Osteoblast (primary cell): ENCODE measurements around the gene FXYD6. TPM values are rescaled to one million over a fixed set of nuclear protein-coding genes. Genes with fewer than 3 reads are reported as not detected.

Experiments used
- DNase-seq: peaks from one replicate; pipeline ENCODE4 v3.0.0; 2011; ENCODE audit warnings: low spot score, mixed read lengths; ENCODE audit not compliant: insufficient read length; ENCODE audit errors: missing footprints
- H2AFZ ChIP-seq: 2 replicates; pipeline ENCODE4 v1.6.0; 2011; ENCODE audit warnings: mild to moderate bottlenecking, low read length
- H3K27ac ChIP-seq: 2 replicates; pipeline ENCODE4 v1.5.1; 2011; ENCODE audit warnings: mild to moderate bottlenecking, low read depth, low read length, moderate library complexity
- H3K27me3 ChIP-seq: 2 replicates; pipeline ENCODE4 v1.6.0; 2012; ENCODE audit warnings: mild to moderate bottlenecking, control low read depth, inconsistent platforms, low read length, moderate library complexity; ENCODE audit not compliant: insufficient read depth
- H3K36me3 ChIP-seq: 2 replicates; pipeline ENCODE4 v1.5.1; 2011; ENCODE audit warnings: mild to moderate bottlenecking, low read length, control low read depth, moderate library complexity; ENCODE audit not compliant: insufficient read depth
- H3K4me1 ChIP-seq: 2 replicates; pipeline ENCODE4 v1.5.1; 2011; ENCODE audit warnings: mild to moderate bottlenecking, low read length, control low read depth, moderate library complexity; ENCODE audit not compliant: insufficient read depth
- H3K4me2 ChIP-seq: 2 replicates; pipeline ENCODE4 v1.6.0; 2011; ENCODE audit warnings: mild to moderate bottlenecking, low read length; ENCODE audit not compliant: insufficient read depth
- H3K4me3 ChIP-seq: fragments of 200-600 bp; sonication (generic); 3 replicates; pipeline ENCODE4 v1.5.1; 2012; ENCODE audit warnings: mild to moderate bottlenecking, low read length, inconsistent platforms; ENCODE audit not compliant: insufficient read depth
- H3K79me2 ChIP-seq: 2 replicates; pipeline ENCODE4 v1.6.0; 2012; ENCODE audit warnings: mild to moderate bottlenecking, low read length, control low read depth, inconsistent platforms; ENCODE audit not compliant: insufficient read depth
- H3K9me3 ChIP-seq: 2 replicates; pipeline ENCODE4 v1.5.1; 2011; ENCODE audit warnings: low read depth, low read length, control low read depth
- H4K20me1 ChIP-seq: 2 replicates; pipeline ENCODE4 v1.6.0; 2012; ENCODE audit warnings: mild to moderate bottlenecking, low read length, control low read depth; ENCODE audit not compliant: insufficient read depth
- CTCF ChIP-seq: IDR thresholded peaks from 2 replicates; pipeline ENCODE4 v1.5.1; 2011; ENCODE audit warnings: mild to moderate bottlenecking, low read depth, low read length, moderate library complexity; ENCODE audit errors: extremely low read depth
- total RNA-seq: library from RNA; depleted of rRNA; stranded (reverse); fragments of >200 nt; gene quantifications from 2 replicates; pipeline ENCODE4 v1.2.3, GENCODE V29; 2012

Gene FXYD6
- total RNA-seq, 1 donor, result not detected

- Histone ChIP-seq H3K4me3 (no peak overlapping the region), H3K79me2 (no peaks in the 10 kb centered on the region), H4K20me1 (no peaks in the 10 kb centered on the region), H3K9me3 (no peaks in the 10 kb centered on the region), H3K27ac (no peak overlapping the region), H3K4me1 (no peaks in the 10 kb centered on the region), H3K4me2 (no peak overlapping the region), H3K36me3 (no peaks in the 10 kb centered on the region), H2AFZ (no peak overlapping the region), H3K27me3 (no peaks in the 10 kb centered on the region)
- TF ChIP-seq CTCF, result no peak
- no peak for DNase-seq
Measured at GRCh38 chr11:117891362-117891761, 14.9 kb upstream of the FXYD6 start.

- H3K4me2 ChIP-seq, result no peak overlapping the region
- H3K27ac ChIP-seq, result no peak overlapping the region
- H3K4me1 ChIP-seq, result no peaks in the 10 kb centered on the region
- H3K9me3 ChIP-seq, result no peaks in the 10 kb centered on the region
- H3K79me2 ChIP-seq, result no peaks in the 10 kb centered on the region
- H2AFZ ChIP-seq, result no peak overlapping the region
- H3K4me3 ChIP-seq, result no peak overlapping the region
- H3K27me3 ChIP-seq, result no peaks in the 10 kb centered on the region
- no peak for TF ChIP-seq CTCF
- no peak for DNase-seq
- no peaks in the 10 kb centered on the region for H4K20me1 ChIP-seq
- no peaks in the 10 kb centered on the region for H3K36me3 ChIP-seq
Measured at GRCh38 chr11:117888139-117888566, 11.7 kb upstream of the FXYD6 start.

- H3K36me3 ChIP-seq, result no peaks in the 10 kb centered on the region
- H3K27me3 ChIP-seq, result no peaks in the 10 kb centered on the region
- TF ChIP-seq CTCF, result no peak
- no peaks in the 10 kb centered on the region for H3K4me1 ChIP-seq
- no peak for DNase-seq
- no peak overlapping the region for H3K4me2 ChIP-seq
- no peaks in the 10 kb centered on the region for H4K20me1 ChIP-seq
- H3K9me3 ChIP-seq, result no peaks in the 10 kb centered on the region
- no peak overlapping the region for H2AFZ ChIP-seq
- H3K27ac ChIP-seq, result no peak overlapping the region
- no peak overlapping the region for H3K4me3 ChIP-seq
- no peaks in the 10 kb centered on the region for H3K79me2 ChIP-seq
Measured at GRCh38 chr11:117887431-117888138, 11.1 kb upstream of the FXYD6 start.

GRCh38 chr11:117885777-117886176 is 9.3 kb upstream of the FXYD6 start:
- no peak overlapping the region for H3K27ac ChIP-seq
- H3K4me2 ChIP-seq, result no peak overlapping the region

More at GRCh38 chr11:117885777-117886176, 9.3 kb upstream of the FXYD6 start:
- Histone ChIP-seq H3K79me2 (no peaks in the 10 kb centered on the region), H3K36me3 (no peaks in the 10 kb centered on the region), H4K20me1 (no peaks in the 10 kb centered on the region), H3K9me3 (no peaks in the 10 kb centered on the region), H3K4me1 (no peaks in the 10 kb centered on the region), H3K4me3 (no peak overlapping the region), H2AFZ (no peak overlapping the region), H3K27me3 (no peaks in the 10 kb centered on the region)
- DNase-seq, result no peak
- no peak for TF ChIP-seq CTCF
